HL-60 (cell line): ENCODE results near the gene ORAI3.

Experiments
- DNase-seq, 2 experiments: peaks; one replicate each; pipeline ENCODE4 v3.0.0-alpha.2; 2010 to 2020; ENCODE audit warnings: low read depth in 1 of 2, low spot score in 1 of 2
- H3K27ac ChIP-seq: fragments of 250-450 bp; sonication (Bioruptor Pico); replicated peaks from 2 replicates; pipeline ENCODE4 v1.5.1; 2020; ENCODE audit warnings: mild to moderate bottlenecking, moderate library complexity
- H3K27me3 ChIP-seq: fragments of 250-450 bp; sonication (Bioruptor Pico); 2 replicates; pipeline ENCODE4 v1.5.1; 2021; ENCODE audit warnings: mild to moderate bottlenecking, moderate library complexity; ENCODE audit not compliant: insufficient read depth, poor library complexity, severe bottlenecking
- H3K4me3 ChIP-seq: replicated peaks from 2 replicates; pipeline ENCODE4 v1.5.1; 2011; ENCODE audit warnings: mild to moderate bottlenecking, control low read depth, low read length; ENCODE audit not compliant: insufficient read depth
- GABPA ChIP-seq: IDR thresholded peaks from 2 replicates; pipeline ENCODE4 v1.6.1; 2012; ENCODE audit warnings: low read depth
- POLR2AphosphoS5 ChIP-seq: IDR thresholded peaks from 2 replicates; pipeline ENCODE4 v1.6.1; 2012; ENCODE audit warnings: low read depth
- REST ChIP-seq: IDR thresholded peaks from 2 replicates; pipeline ENCODE4 v1.6.1; 2012; ENCODE audit warnings: low read depth; ENCODE audit not compliant: insufficient replicate concordance
- SPI1 ChIP-seq: IDR thresholded peaks from 2 replicates; pipeline ENCODE4 v1.6.1; 2012; ENCODE audit warnings: low read depth, mild to moderate bottlenecking, borderline replicate concordance
- TF ChIP-seq, protein P1 (sequence below): IDR thresholded peaks from one replicate; pipeline ENCODE4 v1.5.1; 2011; ENCODE audit warnings: low read length, control low read depth, inconsistent platforms; ENCODE audit not compliant: insufficient read depth

The ORAI3 gene

GRCh38 chr16:30979170-30980022 is 30.5 kb downstream of the ORAI3 start:
- TF ChIP-seq GABPA: no peak
- Histone ChIP-seq H3K4me3 (no peak overlapping the region), H3K27me3 (no peaks in the 10 kb centered on the region), H3K27ac (no peak overlapping the region)
- no peak for DNase-seq

DNA sequence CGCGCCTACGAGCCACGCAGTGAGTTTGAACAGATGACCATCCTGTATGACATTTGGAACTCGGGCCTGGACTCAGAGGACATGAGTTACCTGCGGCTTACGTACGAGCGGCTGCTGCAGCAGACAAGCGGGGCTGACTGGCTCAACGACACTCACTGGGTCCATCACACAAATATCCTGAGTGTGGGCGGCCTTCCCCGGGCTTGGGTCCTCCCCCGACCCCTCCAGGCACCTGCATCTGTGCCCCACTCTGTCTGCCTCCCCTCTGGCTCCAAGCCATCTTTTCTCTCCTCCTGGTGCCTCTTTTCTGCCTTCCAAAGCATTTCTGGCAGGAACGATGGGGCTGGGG is 31.1 kb downstream of the ORAI3 start:
- Histone ChIP-seq H3K27ac (no peak overlapping the region), H3K4me3 (no peak overlapping the region), H3K27me3 (no peaks in the 10 kb centered on the region)
- no peak for DNase-seq
- TF ChIP-seq SPI1 (no peak), POLR2AphosphoS5 (no peak), GABPA (no peak), REST (no peak)

- no peak for DNase-seq
- Histone ChIP-seq H3K27ac (no peak overlapping the region), H3K27me3 (no peaks in the 10 kb centered on the region), H3K4me3 (no peak overlapping the region)
- TF ChIP-seq POLR2AphosphoS5 (no peak), SPI1 (no peak), GABPA (no peak), REST (no peak)
- TF ChIP-seq, protein P1, sequence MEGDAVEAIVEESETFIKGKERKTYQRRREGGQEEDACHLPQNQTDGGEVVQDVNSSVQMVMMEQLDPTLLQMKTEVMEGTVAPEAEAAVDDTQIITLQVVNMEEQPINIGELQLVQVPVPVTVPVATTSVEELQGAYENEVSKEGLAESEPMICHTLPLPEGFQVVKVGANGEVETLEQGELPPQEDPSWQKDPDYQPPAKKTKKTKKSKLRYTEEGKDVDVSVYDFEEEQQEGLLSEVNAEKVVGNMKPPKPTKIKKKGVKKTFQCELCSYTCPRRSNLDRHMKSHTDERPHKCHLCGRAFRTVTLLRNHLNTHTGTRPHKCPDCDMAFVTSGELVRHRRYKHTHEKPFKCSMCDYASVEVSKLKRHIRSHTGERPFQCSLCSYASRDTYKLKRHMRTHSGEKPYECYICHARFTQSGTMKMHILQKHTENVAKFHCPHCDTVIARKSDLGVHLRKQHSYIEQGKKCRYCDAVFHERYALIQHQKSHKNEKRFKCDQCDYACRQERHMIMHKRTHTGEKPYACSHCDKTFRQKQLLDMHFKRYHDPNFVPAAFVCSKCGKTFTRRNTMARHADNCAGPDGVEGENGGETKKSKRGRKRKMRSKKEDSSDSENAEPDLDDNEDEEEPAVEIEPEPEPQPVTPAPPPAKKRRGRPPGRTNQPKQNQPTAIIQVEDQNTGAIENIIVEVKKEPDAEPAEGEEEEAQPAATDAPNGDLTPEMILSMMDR: no peak
Measured at GRCh38 chr16:30980434-30980833, 31.6 kb downstream of the ORAI3 start.

DNA sequence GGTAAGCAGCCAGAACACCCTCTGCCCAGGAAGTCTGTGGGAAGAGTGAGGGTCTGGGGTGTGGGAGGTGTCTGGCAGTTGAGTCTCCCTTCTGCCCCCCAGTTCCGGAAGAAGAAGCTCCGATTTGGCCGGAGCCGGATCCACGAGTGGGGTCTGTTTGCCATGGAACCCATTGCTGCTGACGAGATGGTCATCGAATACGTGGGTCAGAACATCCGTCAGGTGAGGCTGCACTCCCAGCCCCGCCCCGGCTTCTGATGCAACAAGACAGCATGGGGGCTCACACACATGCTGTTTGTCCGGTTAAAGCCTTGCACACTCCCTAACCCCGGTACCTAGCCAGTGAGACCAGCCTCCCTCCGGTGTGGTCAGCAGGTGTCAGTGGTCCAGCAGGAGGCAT is 32.1 kb downstream of the ORAI3 start:
- no peak for TF ChIP-seq SPI1
- no peak for TF ChIP-seq POLR2AphosphoS5
- no peak for TF ChIP-seq REST
- TF ChIP-seq GABPA: no peak
- TF ChIP-seq, protein P1: no peak
- DNase-seq: no peak
- Histone ChIP-seq H3K27me3 (no peaks in the 10 kb centered on the region), H3K4me3 (no peak overlapping the region), H3K27ac (no peak overlapping the region)
